ENCODE data around the gene NCAPD3. TPM values are rescaled to one million over a fixed set of nuclear protein-coding genes. Genes with fewer than 3 reads are reported as not detected.

The NCAPD3 gene
- total RNA-seq, 1 donor = 9.4 TPM

DNA sequence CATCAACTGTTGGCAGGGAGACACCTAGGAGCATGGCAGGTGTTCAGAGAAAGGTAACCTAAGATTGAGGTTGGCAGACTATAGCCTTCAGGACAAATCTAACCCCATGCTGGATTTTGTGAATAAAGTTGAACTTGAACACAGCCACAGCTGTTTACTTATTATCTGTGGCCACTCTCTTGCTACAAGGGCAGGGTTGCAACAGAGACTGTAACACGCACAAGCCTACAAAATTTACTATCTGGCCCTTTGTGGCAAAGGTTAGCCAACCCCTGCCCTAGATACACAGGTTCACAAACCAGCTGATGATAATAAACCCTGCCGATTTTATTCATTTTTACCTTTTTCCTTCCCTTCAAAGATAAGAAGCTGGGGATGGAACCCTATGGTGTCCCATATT lies 26.9 kb upstream of the NCAPD3 start:
- Histone ChIP-seq H4K20me1 (ENCODE audit: insufficient read depth, low read length) (no peaks in the 10 kb centered on the region), H3K27ac (ENCODE audit: low read depth, low read length) (no peak overlapping the region), H3K4me1 (ENCODE audit: insufficient read depth, low read length) (peaks cover 16% of the 10 kb centered on the region), H3K36me3 (ENCODE audit: insufficient read depth, low read length) (peaks cover 51% of the 10 kb centered on the region), H3K4me2 (ENCODE audit: insufficient read depth, low read length) (no peak overlapping the region), H3K79me2 (ENCODE audit: insufficient read depth, low read length) (peaks cover 32% of the 10 kb centered on the region), H3K9me3 (ENCODE audit: low read depth, low read length) (no peaks in the 10 kb centered on the region), H3K27me3 (ENCODE audit: insufficient read depth, low read length) (no peaks in the 10 kb centered on the region), H2AFZ (ENCODE audit: low read length) (no peak overlapping the region), H3K4me3 (ENCODE audit: insufficient read depth, low read length) (no peak overlapping the region)
- TF ChIP-seq, protein P1, sequence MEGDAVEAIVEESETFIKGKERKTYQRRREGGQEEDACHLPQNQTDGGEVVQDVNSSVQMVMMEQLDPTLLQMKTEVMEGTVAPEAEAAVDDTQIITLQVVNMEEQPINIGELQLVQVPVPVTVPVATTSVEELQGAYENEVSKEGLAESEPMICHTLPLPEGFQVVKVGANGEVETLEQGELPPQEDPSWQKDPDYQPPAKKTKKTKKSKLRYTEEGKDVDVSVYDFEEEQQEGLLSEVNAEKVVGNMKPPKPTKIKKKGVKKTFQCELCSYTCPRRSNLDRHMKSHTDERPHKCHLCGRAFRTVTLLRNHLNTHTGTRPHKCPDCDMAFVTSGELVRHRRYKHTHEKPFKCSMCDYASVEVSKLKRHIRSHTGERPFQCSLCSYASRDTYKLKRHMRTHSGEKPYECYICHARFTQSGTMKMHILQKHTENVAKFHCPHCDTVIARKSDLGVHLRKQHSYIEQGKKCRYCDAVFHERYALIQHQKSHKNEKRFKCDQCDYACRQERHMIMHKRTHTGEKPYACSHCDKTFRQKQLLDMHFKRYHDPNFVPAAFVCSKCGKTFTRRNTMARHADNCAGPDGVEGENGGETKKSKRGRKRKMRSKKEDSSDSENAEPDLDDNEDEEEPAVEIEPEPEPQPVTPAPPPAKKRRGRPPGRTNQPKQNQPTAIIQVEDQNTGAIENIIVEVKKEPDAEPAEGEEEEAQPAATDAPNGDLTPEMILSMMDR (IDR thresholded peaks at IDR 0.05; ENCODE audit: extremely low read depth, low read depth, low read length) = no peak
- no peak for DNase-seq (ENCODE audit: insufficient read length, low spot score, missing footprints)

DNA sequence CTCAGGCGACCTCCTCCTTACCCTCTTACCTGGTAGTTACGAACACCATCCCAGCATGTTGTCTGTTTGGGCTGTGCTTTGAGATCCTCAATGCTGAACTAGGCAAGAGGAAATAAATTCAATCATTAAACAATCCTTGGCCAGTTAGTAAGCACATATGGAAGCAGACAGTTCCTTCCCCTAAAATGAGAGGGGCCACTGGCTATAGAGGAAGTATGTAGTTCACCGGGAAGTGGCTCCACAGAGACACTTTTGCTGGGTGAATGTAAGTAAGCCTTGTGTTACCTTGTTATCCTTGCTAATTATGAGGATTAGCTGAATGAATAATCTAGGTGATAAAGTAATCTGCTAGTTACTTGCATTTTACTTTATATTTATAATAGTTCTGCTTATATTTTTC lies 26.5 kb upstream of the NCAPD3 start:
- no peak for DNase-seq (ENCODE audit: insufficient read length, low spot score, missing footprints)
- no peaks in the 10 kb centered on the region for H4K20me1 ChIP-seq (ENCODE audit: insufficient read depth, low read length)
- no peak overlapping the region for H2AFZ ChIP-seq (ENCODE audit: low read length)
- TF ChIP-seq, protein P1 (IDR thresholded peaks at IDR 0.05; ENCODE audit: extremely low read depth, low read depth, low read length) = no peak
- peaks cover 16% of the 10 kb centered on the region for H3K4me1 ChIP-seq (ENCODE audit: insufficient read depth, low read length)
- H3K27me3 ChIP-seq (ENCODE audit: insufficient read depth, low read length) = no peaks in the 10 kb centered on the region
- H3K4me2 ChIP-seq (ENCODE audit: insufficient read depth, low read length) = no peak overlapping the region
- peaks cover 52% of the 10 kb centered on the region for H3K36me3 ChIP-seq (ENCODE audit: insufficient read depth, low read length)
- H3K27ac ChIP-seq (ENCODE audit: low read depth, low read length) = no peak overlapping the region
- peaks cover 27% of the 10 kb centered on the region for H3K79me2 ChIP-seq (ENCODE audit: insufficient read depth, low read length)
- no peak overlapping the region for H3K4me3 ChIP-seq (ENCODE audit: insufficient read depth, low read length)
- no peaks in the 10 kb centered on the region for H3K9me3 ChIP-seq (ENCODE audit: low read depth, low read length)

DNA sequence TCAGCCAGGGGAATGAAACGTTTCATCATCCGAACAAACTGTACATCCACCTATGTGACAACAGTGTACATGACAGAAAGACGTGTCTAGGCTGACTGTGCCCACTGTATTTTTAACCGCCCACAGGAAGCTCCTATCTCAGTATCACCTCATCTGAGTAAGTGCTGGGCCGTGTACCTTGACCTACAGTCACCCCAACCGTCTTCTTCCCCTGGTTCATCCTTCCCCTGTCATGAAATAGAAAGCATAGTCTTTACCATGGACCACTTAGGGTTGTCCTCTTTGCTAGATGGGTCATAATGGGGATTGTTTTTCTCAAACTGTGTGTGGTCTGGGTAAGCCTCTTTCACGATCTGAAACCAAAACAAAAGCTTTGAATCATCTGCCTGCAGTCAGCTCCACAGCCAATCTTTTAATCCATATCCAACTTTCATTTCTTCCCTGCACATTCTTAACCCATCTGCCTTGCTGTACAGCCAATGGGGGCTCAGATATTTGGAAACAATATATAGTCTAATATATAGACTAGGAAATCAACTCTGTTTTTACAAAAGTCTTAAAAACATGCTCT lies 25.2 kb upstream of the NCAPD3 start:
- H4K20me1 ChIP-seq (ENCODE audit: insufficient read depth, low read length) = no peaks in the 10 kb centered on the region
- no peak overlapping the region for H3K27ac ChIP-seq (ENCODE audit: low read depth, low read length)
- H3K4me3 ChIP-seq (ENCODE audit: insufficient read depth, low read length) = no peak overlapping the region
- no peak overlapping the region for H2AFZ ChIP-seq (ENCODE audit: low read length)
- no peaks in the 10 kb centered on the region for H3K27me3 ChIP-seq (ENCODE audit: insufficient read depth, low read length)
- no peak overlapping the region for H3K4me2 ChIP-seq (ENCODE audit: insufficient read depth, low read length)
- peaks cover 64% of the 10 kb centered on the region for H3K36me3 ChIP-seq (ENCODE audit: insufficient read depth, low read length)
- no peak for DNase-seq (ENCODE audit: insufficient read length, low spot score, missing footprints)
- no peaks in the 10 kb centered on the region for H3K9me3 ChIP-seq (ENCODE audit: low read depth, low read length)
- H3K4me1 ChIP-seq (ENCODE audit: insufficient read depth, low read length) = peaks cover 9% of the 10 kb centered on the region
- TF ChIP-seq, protein P1 (IDR thresholded peaks at IDR 0.05; ENCODE audit: extremely low read depth, low read depth, low read length) = no peak
- H3K79me2 ChIP-seq (ENCODE audit: insufficient read depth, low read length) = peaks cover 16% of the 10 kb centered on the region

DNA sequence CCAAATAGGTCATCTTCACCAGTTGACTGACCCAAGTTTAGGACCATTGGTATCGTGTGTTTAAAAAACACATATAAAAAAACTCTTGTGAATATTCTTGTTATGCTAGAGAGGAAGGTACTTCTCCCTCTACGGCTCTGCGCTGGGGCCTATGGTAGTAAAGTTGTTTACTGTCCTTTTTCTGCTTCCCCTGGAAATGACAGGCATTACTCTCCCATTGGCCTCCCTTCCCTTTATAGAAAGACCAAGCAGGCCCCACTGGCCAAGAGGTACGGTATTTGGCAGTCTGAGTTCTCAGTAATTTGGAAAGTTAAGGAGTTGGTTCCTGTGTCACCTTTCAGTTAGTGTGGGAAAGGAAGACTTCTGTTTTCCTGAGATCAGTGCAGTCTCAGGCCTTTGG lies 22.9 kb upstream of the NCAPD3 start:
- Histone ChIP-seq H3K36me3 (ENCODE audit: insufficient read depth, low read length) (peaks cover 81% of the 10 kb centered on the region), H3K4me3 (ENCODE audit: insufficient read depth, low read length) (no peak overlapping the region), H3K27ac (ENCODE audit: low read depth, low read length) (no peak overlapping the region), H2AFZ (ENCODE audit: low read length) (no peak overlapping the region), H3K4me1 (ENCODE audit: insufficient read depth, low read length) (peaks cover under 1% of the 10 kb centered on the region), H3K4me2 (ENCODE audit: insufficient read depth, low read length) (no peak overlapping the region), H3K27me3 (ENCODE audit: insufficient read depth, low read length) (no peaks in the 10 kb centered on the region), H3K9me3 (ENCODE audit: low read depth, low read length) (no peaks in the 10 kb centered on the region), H4K20me1 (ENCODE audit: insufficient read depth, low read length) (no peaks in the 10 kb centered on the region), H3K79me2 (ENCODE audit: insufficient read depth, low read length) (peaks cover 3% of the 10 kb centered on the region)
- TF ChIP-seq, protein P1 (IDR thresholded peaks at IDR 0.05; ENCODE audit: extremely low read depth, low read depth, low read length) = no peak
- no peak for DNase-seq (ENCODE audit: insufficient read length, low spot score, missing footprints)
